Measurements from ENCODE around the gene CKS1B.

CKS1B gene

DNA sequence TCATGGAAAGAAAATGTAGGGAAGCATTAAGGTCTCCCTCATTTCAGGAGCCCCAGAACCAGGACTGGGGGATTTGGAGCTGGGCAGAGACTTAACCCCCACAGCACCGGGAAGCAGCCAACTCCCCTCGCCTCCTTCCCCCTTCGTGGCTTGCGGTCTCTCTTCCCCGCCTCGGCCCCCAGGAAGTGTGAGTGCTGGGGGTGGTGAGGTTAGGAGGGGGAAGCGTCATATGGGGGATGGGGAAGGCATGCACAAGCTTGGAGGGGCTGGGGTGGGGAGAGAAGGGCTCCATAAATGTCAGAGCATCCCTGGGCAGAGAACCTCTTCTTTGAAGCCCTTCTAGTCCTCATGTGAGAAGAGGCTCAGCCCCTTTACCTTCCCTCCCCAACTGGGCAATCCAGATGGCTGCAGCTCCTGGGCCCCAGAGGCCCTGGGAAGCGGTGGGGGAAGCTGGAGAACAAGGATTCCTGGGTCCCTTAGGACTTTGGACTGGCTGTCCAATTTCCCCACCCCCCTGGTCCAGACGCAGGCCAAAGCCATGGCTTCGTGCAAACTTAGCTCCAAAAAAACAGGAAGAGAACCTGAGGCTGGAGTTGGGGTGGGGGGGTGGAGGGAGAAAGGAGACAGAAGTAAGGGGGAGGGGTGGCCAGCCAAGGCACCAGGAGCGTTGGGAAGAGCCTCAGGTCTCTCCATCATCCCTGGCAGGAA lies 35.9 kb downstream of the CKS1B start:
- H3K4me3 ChIP-seq (ENCODE audit: low read depth, low read length): no peak overlapping the region
- no peak for TF ChIP-seq CTCF (IDR thresholded peaks at IDR 0.05; ENCODE audit: borderline replicate concordance, insufficient read depth, low read depth, low read length)

DNA sequence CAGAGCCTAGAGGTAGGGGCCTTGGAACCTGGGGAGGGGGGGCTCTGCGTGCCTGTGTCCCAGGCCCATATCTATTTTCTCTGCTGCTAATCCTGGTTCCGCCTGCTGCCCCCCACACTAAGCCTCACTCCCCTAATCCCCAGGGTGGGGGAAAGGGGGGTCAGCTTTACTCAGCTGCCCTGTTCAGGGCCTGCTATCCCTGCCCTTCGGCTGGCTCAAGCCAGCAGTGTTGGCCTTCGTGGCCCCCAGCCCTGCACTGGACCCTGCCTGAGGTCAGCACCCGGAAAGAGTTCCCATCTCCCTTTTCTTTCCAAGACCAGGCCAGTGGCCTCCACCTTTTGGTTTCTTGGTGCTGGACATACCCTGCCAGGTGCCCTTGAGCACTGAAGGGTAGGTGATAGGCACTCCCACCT lies 36.5 kb downstream of the CKS1B start:
- no peak overlapping the region for H3K4me3 ChIP-seq (ENCODE audit: low read depth, low read length)
- TF ChIP-seq CTCF (IDR thresholded peaks at IDR 0.05; ENCODE audit: borderline replicate concordance, insufficient read depth, low read depth, low read length): no peak

DNA sequence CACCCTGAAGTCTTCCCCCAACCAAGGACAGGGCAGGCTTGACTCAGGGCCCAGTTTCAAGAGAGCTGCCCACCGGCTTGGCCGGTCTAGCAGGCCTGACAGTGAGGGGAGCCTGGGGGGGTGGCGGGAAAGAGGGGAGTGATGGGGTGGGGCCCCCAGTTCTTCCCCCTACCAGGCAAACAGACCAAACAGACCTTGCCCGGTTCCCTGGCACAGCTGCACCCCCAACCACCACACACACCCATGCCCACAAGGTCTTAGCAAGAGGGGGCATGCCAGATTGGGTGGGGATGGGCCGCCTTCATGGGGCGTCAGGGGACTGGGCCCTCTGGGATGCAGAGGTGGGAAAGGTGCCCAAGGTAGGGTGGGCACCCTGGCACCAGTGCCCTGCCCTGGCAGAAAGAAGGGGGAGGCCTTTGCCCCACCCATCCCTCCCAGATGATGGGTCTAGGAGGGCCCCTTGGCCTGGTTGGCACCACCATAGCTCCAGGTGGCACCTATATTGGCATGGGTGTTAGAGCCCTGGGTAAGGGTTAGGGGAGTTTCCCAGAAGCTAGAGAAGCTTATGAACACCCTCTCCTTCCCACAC lies 37.0 kb downstream of the CKS1B start:
- H3K4me3 ChIP-seq (ENCODE audit: low read depth, low read length): no peak overlapping the region
- TF ChIP-seq CTCF (IDR thresholded peaks at IDR 0.05; ENCODE audit: borderline replicate concordance, insufficient read depth, low read depth, low read length): no peak

DNA sequence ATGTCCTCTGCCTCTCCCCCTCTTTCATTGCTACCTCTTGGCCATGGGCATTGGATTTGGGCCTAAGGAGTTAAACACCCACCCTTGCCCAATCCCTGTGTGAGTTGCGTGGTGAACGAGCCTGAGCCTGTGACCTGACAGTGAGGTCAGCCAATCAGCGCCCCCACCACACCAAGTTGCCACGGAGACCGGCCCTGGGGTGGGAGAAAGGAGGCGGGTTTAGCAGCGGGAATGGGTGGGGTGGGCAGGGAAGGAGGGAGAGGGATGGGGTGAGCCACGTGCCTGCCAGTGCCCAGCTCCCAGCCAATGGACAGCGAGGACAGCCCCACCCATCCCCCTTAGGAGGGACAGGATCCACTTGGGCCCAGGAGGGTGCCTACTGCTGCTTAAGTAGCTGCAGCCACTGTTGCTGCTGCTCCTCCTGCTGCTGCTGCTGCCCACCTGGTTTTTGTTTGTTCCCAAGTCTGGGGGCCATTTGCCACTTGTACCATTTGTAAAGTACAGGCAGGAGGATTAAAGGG lies 37.6 kb downstream of the CKS1B start:
- TF ChIP-seq CTCF (IDR thresholded peaks at IDR 0.05; ENCODE audit: borderline replicate concordance, insufficient read depth, low read depth, low read length): no peak
- no peak overlapping the region for H3K4me3 ChIP-seq (ENCODE audit: low read depth, low read length)

- TF ChIP-seq CTCF (IDR thresholded peaks at IDR 0.05; ENCODE audit: borderline replicate concordance, insufficient read depth, low read depth, low read length): no peak
Measured at GRCh38 chr1:155012776-155013602, 38.5 kb downstream of the CKS1B start.

DNA sequence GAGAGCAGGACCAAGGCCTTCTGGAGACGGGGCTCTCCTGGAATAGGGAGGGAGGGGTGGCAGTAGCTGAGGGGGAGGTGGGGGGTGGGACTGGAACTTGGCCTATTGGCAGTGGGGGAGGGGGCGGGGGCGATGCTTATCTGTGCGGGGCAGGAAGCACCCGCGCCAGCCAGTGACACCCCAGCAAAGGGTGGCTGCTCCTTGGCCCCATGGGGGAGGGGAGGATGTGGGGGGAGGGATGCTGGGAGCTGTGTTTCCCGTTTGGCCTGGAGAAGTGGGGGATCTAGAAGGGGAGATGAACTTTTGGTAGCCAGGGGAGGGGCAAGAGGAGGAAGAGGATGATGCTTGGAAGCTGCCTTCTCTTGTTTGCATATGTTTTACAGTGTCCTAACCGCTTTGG lies 39.2 kb downstream of the CKS1B start:
- H3K4me3 ChIP-seq (ENCODE audit: low read depth, low read length): no peak overlapping the region
- TF ChIP-seq CTCF (IDR thresholded peaks at IDR 0.05; ENCODE audit: borderline replicate concordance, insufficient read depth, low read depth, low read length): no peak

More at GRCh38 chr1:155012776-155013602, 38.5 kb downstream of the CKS1B start:
- no peak overlapping the region for H3K4me3 ChIP-seq (ENCODE audit: low read depth, low read length)
